PC-3 (cell line): ENCODE measurements around the gene NAT16. TPM values are rescaled to one million over a fixed set of nuclear protein-coding genes. Genes with fewer than 3 reads are reported as not detected.
A peak's percentile ranks its signal among the peaks of the same experiment; 100 is the strongest.

Experiments
- ATAC-seq: fragments of 200-7000 bp; cut with Tn5 transposase; 2 replicates; pipeline ENCODE4 v1.9.1; 2020; ENCODE audit warnings: mild to moderate bottlenecking, moderate library complexity
- BruUV-seq: library from RNA; stranded (reverse); fragments of 400-500 nt; replicated peaks from 2 replicates; lab custom pipeline; 2021; lab: Mats Ljungman, UMichigan
- CTCF ChIA-PET: fragments of 300-600 bp; sonication (Branson Sonifier 250); formaldehyde crosslinking; loops from one replicate; lab custom pipeline; 2022; ENCODE audit warnings: antibody characterized with exemption; lab: Charles Lee
- POLR2A ChIA-PET: fragments of 300-600 bp; sonication (Branson Sonifier 250); formaldehyde crosslinking; loops from one replicate; lab custom pipeline; 2022; ENCODE audit warnings: antibody characterized with exemption; ENCODE audit not compliant: unreplicated experiment; lab: Charles Lee
- DNase-seq: peaks from one replicate; pipeline ENCODE4 v3.0.0-alpha.2; 2015
- H2AFZ ChIP-seq: fragments of 300-600 bp; sonication (generic); 2 replicates; pipeline ENCODE4 v1.6.0; 2016; ENCODE audit warnings: antibody characterized with exemption, low read length
- H3F3A ChIP-seq: fragments of 300-600 bp; sonication (generic); one replicate; pipeline ENCODE4 v1.6.0; 2017; ENCODE audit warnings: antibody characterized with exemption, low read length, control low read depth, mild to moderate bottlenecking; ENCODE audit not compliant: unreplicated experiment
- H3K27ac ChIP-seq: fragments of 300-600 bp; sonication (generic); 2 replicates; pipeline ENCODE4 v1.5.1; 2016; ENCODE audit warnings: mild to moderate bottlenecking, low read length
- H3K27me3 ChIP-seq: fragments of 300-600 bp; sonication (generic); 2 replicates; pipeline ENCODE4 v1.6.1; 2016; ENCODE audit warnings: low read length, mixed read lengths
- H3K36me3 ChIP-seq: fragments of 300-600 bp; sonication (generic); 2 replicates; pipeline ENCODE4 v1.6.1; 2016; ENCODE audit warnings: low read depth, mixed run types, low read length, mixed read lengths
- H3K4me1 ChIP-seq: fragments of 300-600 bp; sonication (generic); 2 replicates; pipeline ENCODE4 v1.5.1; 2016; ENCODE audit warnings: low read length; ENCODE audit not compliant: insufficient read depth
- H3K4me2 ChIP-seq: fragments of 300-600 bp; sonication (generic); 2 replicates; pipeline ENCODE4 v1.6.0; 2016; ENCODE audit warnings: low read length
- H3K4me3 ChIP-seq: fragments of 300-600 bp; sonication (generic); 2 replicates; pipeline ENCODE4 v1.5.1; 2016; ENCODE audit warnings: mild to moderate bottlenecking, low read length, mixed read lengths
- H3K79me2 ChIP-seq: fragments of 300-600 bp; sonication (generic); 2 replicates; pipeline ENCODE4 v1.6.1; 2017; ENCODE audit warnings: low read length, mixed read lengths
- H3K9ac ChIP-seq: fragments of 300-600 bp; sonication (generic); 2 replicates; pipeline ENCODE4 v1.6.0; 2016; ENCODE audit warnings: mild to moderate bottlenecking, low read length
- H3K9me2 ChIP-seq: fragments of 300-600 bp; sonication (generic); replicated peaks from 2 replicates; pipeline ENCODE4 v1.6.1; 2016; ENCODE audit warnings: mixed run types, low read length, mixed read lengths
- H3K9me3 ChIP-seq: fragments of 300-600 bp; sonication (generic); 2 replicates; pipeline ENCODE4 v1.6.1; 2016; ENCODE audit warnings: low read length, mixed read lengths
- H4K20me1 ChIP-seq: fragments of 300-600 bp; sonication (generic); 2 replicates; pipeline ENCODE4 v1.6.1; 2016; ENCODE audit warnings: low read length, mixed read lengths
- CTCF ChIP-seq: fragments of 300-600 bp; sonication (generic); conservative IDR thresholded peaks from 2 replicates; pipeline ENCODE4 v1.5.1; 2017; ENCODE audit warnings: antibody characterized with exemption, low read depth, mild to moderate bottlenecking, low read length
- EZH2 ChIP-seq: fragments of 300-600 bp; sonication (generic); IDR thresholded peaks from one replicate; pipeline ENCODE4 v1.6.1; 2017; ENCODE audit warnings: antibody characterized with exemption, mild to moderate bottlenecking, low read length; ENCODE audit not compliant: unreplicated experiment
- EZH2phosphoT487 ChIP-seq: fragments of 300-600 bp; sonication (generic); IDR thresholded peaks from 2 replicates; pipeline ENCODE4 v1.6.1; 2018; ENCODE audit warnings: mild to moderate bottlenecking, antibody characterized with exemption, low read length, borderline replicate concordance
- intact Hi-C: fragments of 100-400 bp; cut with micrococcal nuclease; formaldehyde crosslinking; loops from 2 replicates; pipeline ENCODE4 v1.9.0; 2023
- total RNA-seq: library from RNA; depleted of rRNA; stranded (reverse); fragments of >200 nt; gene quantifications from 2 replicates; pipeline ENCODE4 v1.2.3, GENCODE V29; 2014

The NAT16 gene
- total RNA-seq, 1 experiment from 2014 or later = 0.26 TPM

GRCh38 chr7:101140746-101141382, 39.2 kb downstream of the NAT16 start:
- peak overlapping the region; percentile 57 for H3K27ac ChIP-seq
- intact Hi-C loops = no loop called here
- ChIA-PET POLR2A (interaction anchor here (0.6 to 0.7 kb wide), 2 partner anchors 40 to 162 kb away, joined by 3 to 9 read pairs; no protein-coding TSS in a partner anchor), CTCF (interaction anchor here (1.7 kb wide), 1 partner anchor 52 kb away, joined by 7 read pairs; no protein-coding TSS in a partner anchor)
- no peak for ATAC-seq
- TF ChIP-seq EZH2phosphoT487 (no peak), CTCF (no peak), EZH2 (no peak)
- no TSS peak for BruUV-seq
- peak overlapping the region; percentile 7; the same call in 1 of the 2 replicates for H3K4me2 ChIP-seq
- peak overlapping the region; percentile 43; the same call in 1 of the 2 replicates for H2AFZ ChIP-seq
- H4K20me1 ChIP-seq = no peaks in the 10 kb centered on the region
- peaks cover 36% of the 10 kb centered on the region for H3K4me1 ChIP-seq
- H3K9ac ChIP-seq = no peak overlapping the region
- no peaks in the 10 kb centered on the region for H3K9me2 ChIP-seq
- H3F3A ChIP-seq = peaks cover 7% of the 10 kb centered on the region
- H3K27me3 ChIP-seq = no peaks in the 10 kb centered on the region
- H3K36me3 ChIP-seq = no peaks in the 10 kb centered on the region
- no peaks in the 10 kb centered on the region for H3K79me2 ChIP-seq
- H3K9me3 ChIP-seq = no peaks in the 10 kb centered on the region
- no peak overlapping the region for H3K4me3 ChIP-seq
- DNase-seq = peak; percentile 65

- Histone ChIP-seq H3K9ac (no peak overlapping the region), H3K4me2 (0 out of 2 replicates have a peak overlapping the region, but pooled peaks have one; percentile 7), H3K36me3 (no peaks in the 10 kb centered on the region), H3K9me3 (no peaks in the 10 kb centered on the region), H3K4me1 (peaks cover 36% of the 10 kb centered on the region), H2AFZ (0 out of 2 replicates have a peak overlapping the region, but pooled peaks have one; percentile 43), H4K20me1 (no peaks in the 10 kb centered on the region), H3K79me2 (no peaks in the 10 kb centered on the region), H3K9me2 (no peaks in the 10 kb centered on the region), H3F3A (peaks cover 7% of the 10 kb centered on the region), H3K27ac (peak overlapping the region; percentile 57), H3K4me3 (no peak overlapping the region), H3K27me3 (no peaks in the 10 kb centered on the region)
- intact Hi-C loops = no loop called here
- ChIA-PET POLR2A (interaction anchor here (0.6 kb wide), 1 partner anchor 39 kb away, joined by 3 read pairs; no protein-coding TSS in a partner anchor), CTCF (interaction anchor here (1.7 kb wide), 1 partner anchor 52 kb away, joined by 7 read pairs; no protein-coding TSS in a partner anchor)
- no peak for TF ChIP-seq CTCF
- no peak for TF ChIP-seq EZH2
- no peak for TF ChIP-seq EZH2phosphoT487
- BruUV-seq = no TSS peak
- peak; percentile 30 for DNase-seq
- ATAC-seq = peak; percentile 10; the same call in 1 of the 2 replicates
Observed at GRCh38 chr7:101140339-101140699, 39.8 kb downstream of the NAT16 start.
